C4-2B (cell line): ENCODE results near the gene KANSL1L.

Source experiments
- H3K27ac ChIP-seq: fragments of 450-650 bp; 2 replicates; pipeline ENCODE4 v1.5.1; 2017
- ZFX ChIP-seq: fragments of 450-650 bp; IDR thresholded peaks from 2 replicates; pipeline ENCODE4 v1.6.1; 2017
- TF ChIP-seq, protein P1 (sequence below): fragments of 450-650 bp; conservative IDR thresholded peaks from 2 replicates; pipeline ENCODE4 v1.5.1; 2017; ENCODE audit warnings: mild to moderate bottlenecking

Gene KANSL1L

GRCh38 chr2:210171309-210172218, at the start of gene KANSL1L:
TSS of gene KANSL1L (minus strand) at chr2:210171409. CDS start at chr2:210154582, 16,827 bp downstream.
- peak within 1 kb of the TSS; percentile 96 for H3K27ac ChIP-seq
- TF ChIP-seq, protein P1, sequence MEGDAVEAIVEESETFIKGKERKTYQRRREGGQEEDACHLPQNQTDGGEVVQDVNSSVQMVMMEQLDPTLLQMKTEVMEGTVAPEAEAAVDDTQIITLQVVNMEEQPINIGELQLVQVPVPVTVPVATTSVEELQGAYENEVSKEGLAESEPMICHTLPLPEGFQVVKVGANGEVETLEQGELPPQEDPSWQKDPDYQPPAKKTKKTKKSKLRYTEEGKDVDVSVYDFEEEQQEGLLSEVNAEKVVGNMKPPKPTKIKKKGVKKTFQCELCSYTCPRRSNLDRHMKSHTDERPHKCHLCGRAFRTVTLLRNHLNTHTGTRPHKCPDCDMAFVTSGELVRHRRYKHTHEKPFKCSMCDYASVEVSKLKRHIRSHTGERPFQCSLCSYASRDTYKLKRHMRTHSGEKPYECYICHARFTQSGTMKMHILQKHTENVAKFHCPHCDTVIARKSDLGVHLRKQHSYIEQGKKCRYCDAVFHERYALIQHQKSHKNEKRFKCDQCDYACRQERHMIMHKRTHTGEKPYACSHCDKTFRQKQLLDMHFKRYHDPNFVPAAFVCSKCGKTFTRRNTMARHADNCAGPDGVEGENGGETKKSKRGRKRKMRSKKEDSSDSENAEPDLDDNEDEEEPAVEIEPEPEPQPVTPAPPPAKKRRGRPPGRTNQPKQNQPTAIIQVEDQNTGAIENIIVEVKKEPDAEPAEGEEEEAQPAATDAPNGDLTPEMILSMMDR: 0 out of 2 replicates have a peak, but pooled peaks have one; percentile 4
- TF ChIP-seq ZFX: 0 out of 2 replicates have a peak, but pooled peaks have one; percentile 14

DNA sequence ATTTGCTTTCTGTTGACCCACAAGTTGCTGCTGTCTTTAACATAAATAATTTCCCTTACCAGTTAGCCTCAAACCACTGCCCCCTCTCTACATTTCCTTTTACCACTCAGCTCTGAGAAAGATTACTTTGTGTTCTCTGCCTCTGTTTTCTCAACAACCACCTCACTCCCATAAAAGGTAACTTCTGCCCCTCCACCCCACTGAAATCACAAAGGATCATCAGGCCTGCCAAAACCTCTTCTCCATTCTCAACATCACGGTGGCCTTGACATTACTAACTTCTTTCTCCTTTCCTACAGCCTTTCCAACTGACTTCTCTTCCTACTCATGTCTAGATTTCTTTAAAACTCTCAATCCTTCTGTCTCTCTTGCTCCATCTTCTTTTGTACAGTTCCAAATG, 43.9 kb upstream of the KANSL1L start:
- TF ChIP-seq ZFX: no peak
- TF ChIP-seq, protein P1: no peak
- no peak overlapping the region; the same call in 1 of the 2 replicates for H3K27ac ChIP-seq

GRCh38 chr2:210210185-210210584, 39.0 kb upstream of the KANSL1L start:
- peak overlapping the region; percentile 60 for H3K27ac ChIP-seq

DNA sequence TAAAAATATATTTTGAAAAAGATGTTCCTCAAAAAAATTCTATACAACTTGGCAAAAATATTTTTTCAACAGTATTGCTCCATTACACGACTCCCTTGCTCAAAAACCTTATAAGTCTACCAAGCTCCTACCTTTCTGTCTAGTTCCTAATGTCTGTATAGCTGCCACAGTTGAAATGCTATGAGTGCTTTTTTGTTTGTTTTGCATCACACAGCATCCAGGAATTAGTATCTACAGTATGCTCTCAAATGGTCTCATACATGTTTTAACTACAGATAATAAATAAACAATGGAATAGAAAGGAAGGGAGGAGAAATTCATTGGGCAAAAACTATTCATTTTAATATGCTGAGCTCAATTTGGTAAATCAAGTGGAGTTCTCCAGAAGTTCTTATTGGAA, 36.7 kb upstream of the KANSL1L start:
- no peak overlapping the region for H3K27ac ChIP-seq
- TF ChIP-seq ZFX: no peak
- TF ChIP-seq, protein P1: no peak

More at GRCh38 chr2:210210185-210210584, 39.0 kb upstream of the KANSL1L start:
- no peak for TF ChIP-seq ZFX
- TF ChIP-seq, protein P1: no peak

- TF ChIP-seq, protein P1: no peak
- no peak for TF ChIP-seq ZFX
- no peak overlapping the region; the same call in 1 of the 2 replicates for H3K27ac ChIP-seq
Observed at GRCh38 chr2:210203558-210203957, 32.3 kb upstream of the KANSL1L start.

DNA sequence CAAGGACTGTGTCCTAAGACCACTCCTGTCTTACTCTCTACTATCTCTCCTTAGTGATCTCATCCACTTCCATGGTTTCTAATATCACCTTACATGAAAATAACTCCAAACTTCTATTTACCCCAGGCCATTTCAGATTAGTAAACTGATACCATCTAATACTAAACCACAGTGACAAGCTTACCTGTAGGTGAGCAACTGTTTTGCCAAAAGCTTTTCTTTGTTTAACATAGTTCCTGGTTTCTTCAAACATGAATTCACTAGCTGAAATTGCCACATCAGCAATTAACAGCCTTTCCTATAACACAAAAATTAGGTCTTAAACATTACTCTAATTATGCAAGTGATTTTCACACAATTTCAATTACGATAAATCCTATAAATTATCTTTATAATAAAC, 31.9 kb upstream of the KANSL1L start:
- TF ChIP-seq, protein P1: no peak
- no peak for TF ChIP-seq ZFX
- H3K27ac ChIP-seq: no peak overlapping the region

DNA sequence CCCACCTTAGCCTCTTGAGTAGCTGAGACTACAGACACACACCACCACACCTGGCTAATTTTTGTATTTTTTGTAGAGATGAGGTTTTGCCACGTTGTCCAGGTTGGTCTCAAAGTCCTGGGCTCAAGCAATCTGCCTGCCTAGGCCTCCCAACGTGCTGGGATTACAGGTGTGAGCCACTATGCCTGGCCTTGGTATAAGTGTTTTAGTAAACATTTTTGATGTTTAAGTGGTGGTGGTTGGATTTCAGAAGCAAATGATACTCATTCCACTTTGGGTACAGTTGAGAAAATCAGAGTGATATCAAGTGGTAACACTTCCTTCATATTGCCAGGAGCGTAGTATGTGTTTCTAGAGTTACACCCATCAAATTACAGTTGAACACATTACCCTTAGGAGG, 28.6 kb upstream of the KANSL1L start:
- peak overlapping the region; percentile 43; the same call in 1 of the 2 replicates for H3K27ac ChIP-seq
- TF ChIP-seq ZFX: no peak
- TF ChIP-seq, protein P1: no peak
